ENCODE results near the gene PNN. TPM values are rescaled to one million over a fixed set of nuclear protein-coding genes. Genes with fewer than 3 reads are reported as not detected.
"Not testable (repeated sequence)": the region's sequence is repeated elsewhere in the genome, so short reads cannot be mapped to it uniquely, and the experiment has no call there.

The PNN gene
- total and polyA plus RNA-seq, 2 of the 8 experiments (the other 6 are each of a cell fraction or from before 2014, with no cell fraction given) = 27.5 to 121 TPM

DNA sequence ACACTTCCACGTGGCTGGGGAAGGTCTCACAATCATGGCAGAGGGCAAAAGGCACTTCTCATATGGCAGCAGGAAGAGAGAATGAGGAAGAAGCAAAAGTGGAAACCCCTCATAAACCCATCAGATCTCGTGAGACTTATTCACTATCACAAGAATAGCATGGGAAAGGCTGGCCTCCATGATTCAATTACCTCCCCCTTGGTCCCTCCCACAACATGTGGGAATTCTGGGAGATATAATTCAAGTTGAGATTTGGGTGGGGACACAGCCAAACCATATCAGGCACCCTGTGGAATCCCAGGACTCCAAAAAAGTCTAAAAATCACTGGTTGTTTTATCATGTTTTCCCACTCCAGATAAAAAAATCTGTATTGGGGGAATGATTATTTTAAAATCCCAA, 31.8 kb upstream of the PNN start:
- H3K4me2 ChIP-seq (ENCODE audit: insufficient read depth in 1 of 2, low read depth in 2 of 2, low read length in 2 of 2); H3K18ac ChIP-seq (ENCODE audit: extremely low read depth, low read length); H3K4ac ChIP-seq (replicated peaks; ENCODE audit: insufficient read length, low read depth, low read length); H2BK15ac ChIP-seq (ENCODE audit: low read length); H3K79me1 ChIP-seq (ENCODE audit: low read depth, low read length); FAIRE-seq; H3K23ac ChIP-seq (ENCODE audit: insufficient read length); H2BK20ac ChIP-seq (ENCODE audit: low read length); H4K8ac ChIP-seq (ENCODE audit: extremely low read depth, insufficient read depth, low read length); H3K79me2 ChIP-seq (ENCODE audit: control insufficient read depth in 1 of 2, insufficient read depth in 2 of 2, low read length in 2 of 2); H3K27me3 ChIP-seq (replicated peaks in 1 of 4; ENCODE audit: control insufficient read depth in 3 of 4, extremely low read depth in 1 of 4, insufficient read depth in 3 of 4, low read length in 3 of 4); H3K4me1 ChIP-seq (replicated peaks in 1 of 4; ENCODE audit: control insufficient read depth in 3 of 4, insufficient read depth in 4 of 4, low read length in 3 of 4); H3K14ac ChIP-seq (ENCODE audit: insufficient read length); H4K91ac ChIP-seq (replicated peaks; ENCODE audit: insufficient read length, low read length); H3K4me3 ChIP-seq (ENCODE audit: extremely low read depth in 1 of 4, insufficient read depth in 2 of 4, low read depth in 3 of 4, low read length in 4 of 4); POLR2A ChIA-PET (ENCODE audit: partially characterized antibody); H2AK5ac ChIP-seq (ENCODE audit: low read depth, low read length); H4K20me1 ChIP-seq (replicated peaks in 1 of 2; ENCODE audit: control insufficient read depth in 1 of 2, insufficient read depth in 2 of 2, low read length in 2 of 2); H3K23me2 ChIP-seq (ENCODE audit: low read depth, low read length); H4K5ac ChIP-seq (ENCODE audit: insufficient read length, low read depth, low read length); CTCF ChIA-PET (ENCODE audit: partially characterized antibody); H3K27ac ChIP-seq (ENCODE audit: low read depth, low read length); H2BK12ac ChIP-seq (ENCODE audit: low read depth, low read length); H2BK5ac ChIP-seq (ENCODE audit: low read depth, low read length); H3K9ac ChIP-seq (replicated peaks in 1 of 4; ENCODE audit: extremely low read depth in 1 of 4, low read depth in 3 of 4, low read length in 3 of 4); H3K36me3 ChIP-seq (ENCODE audit: control insufficient read depth in 2 of 4, insufficient read depth in 4 of 4, low read length in 3 of 4); H3K56ac ChIP-seq (replicated peaks; ENCODE audit: insufficient read length, low read depth, low read length); H2AFZ ChIP-seq (ENCODE audit: low read length); H2BK120ac ChIP-seq (replicated peaks; ENCODE audit: low read depth, low read length): not testable (repeated sequence)
- DNase-seq (ENCODE audit: low read depth in 1 of 2, low spot score in 2 of 2) = peak in 1 of 2 experiments; percentile 4
- WGBS, 2 experiments (ENCODE audit: extremely low coverage in 1 of 2, insufficient coverage in 1 of 2, insufficient read length in 1 of 2, insufficient replicate concordance in 2 of 2, low coverage in 1 of 2, low lambda C conversion rate in 2 of 2, missing lambda C conversion rate in 1 of 2) = 78% methylated on average over 2 of the region's 2 CpGs; no CpG with 5 or more reads in 1 of the 2 experiments
- peaks cover 12% of the 10 kb centered on the region in 2 experiments for H3K9me3 ChIP-seq (ENCODE audit: insufficient read depth in 2 of 2, low read depth in 1 of 2, low read length in 1 of 2)
